ENCODE results near the gene TSC22D3. TPM values are rescaled to one million over a fixed set of nuclear protein-coding genes. Genes with fewer than 3 reads are reported as not detected.

The TSC22D3 gene
- total and polyA plus RNA-seq, 2 donors (not counting 1 experiment from before 2014, with no cell fraction given): 447 to 3,050 TPM

GRCh38 chrX:107686792-107687191 lies 88.8 kb downstream of the TSC22D3 start:
- CTCF ChIA-PET: interaction anchor here (1.5 to 1.8 kb wide), 2 partner anchors 9 to 23 kb away, joined by 4 read pairs; no protein-coding TSS in a partner anchor

GRCh38 chrX:107686026-107686425 lies 89.6 kb downstream of the TSC22D3 start:
- no peaks in the 10 kb centered on the region for H4K20me1 ChIP-seq (ENCODE audit: control insufficient read depth, insufficient read depth, low read length, poor library complexity, severe bottlenecking)

More at GRCh38 chrX:107686792-107687191, 88.8 kb downstream of the TSC22D3 start:
- WGBS (ENCODE audit: insufficient coverage): no CpG with 5 or more reads among the region's 3 CpGs
- no peak overlapping the region for H3K4me3 Mint-ChIP-seq
- no peaks in the 10 kb centered on the region for H3K9me3 ChIP-seq (ENCODE audit: control extremely low read depth in 1 of 3, control insufficient read depth in 2 of 3, insufficient read depth in 1 of 3, low read length in 2 of 3)
- no peak overlapping the region for H3K9ac ChIP-seq (ENCODE audit: low read length)
- intact Hi-C loops (cut with micrococcal nuclease): no loop called here
- no peaks in the 10 kb centered on the region for H3K36me3 ChIP-seq (replicated peaks in 1 of 2; ENCODE audit: control extremely low read depth in 1 of 2, control insufficient read depth in 1 of 2, extremely low read depth in 1 of 2, insufficient read depth in 2 of 2, low read length in 1 of 2)
- H4K20me1 ChIP-seq (ENCODE audit: control insufficient read depth, insufficient read depth, low read length, poor library complexity, severe bottlenecking): no peaks in the 10 kb centered on the region
- no peak overlapping the region for H3K4me2 ChIP-seq (replicated peaks; ENCODE audit: low read depth, low read length, poor library complexity, severe bottlenecking)
- H3K4me1 Mint-ChIP-seq: peaks cover 24% of the 10 kb centered on the region
- POLR2A ChIA-PET: interaction anchor here (1.0 to 1.1 kb wide), 2 partner anchors 12 to 29 kb away, joined by 3 to 4 read pairs; no protein-coding TSS in a partner anchor
- no peak overlapping the region for H2AFZ ChIP-seq (ENCODE audit: insufficient read depth, low read depth, low read length, poor library complexity, severe bottlenecking)
- ATAC-seq (ENCODE audit: low read depth): no peak
- H3K4me1 ChIP-seq (ENCODE audit: control insufficient read depth in 2 of 2, insufficient read depth in 2 of 2, low read length in 2 of 2): peaks cover 9 to 14% of the 10 kb centered on the region in 2 donors
- H3K27me3 ChIP-seq (replicated peaks in 1 of 4; ENCODE audit: control extremely low read depth in 1 of 4, control insufficient read depth in 3 of 4, insufficient read depth in 4 of 4, low read length in 3 of 4): no peaks in the 10 kb centered on the region
- H3K27ac Mint-ChIP-seq: no peak overlapping the region
- H3K27ac ChIP-seq (ENCODE audit: low read length in 2 of 2): no peak overlapping the region
- no peaks in the 10 kb centered on the region for H3K9me3 Mint-ChIP-seq (ENCODE audit: insufficient read depth)
- no peaks in the 10 kb centered on the region for H3K79me2 ChIP-seq (ENCODE audit: control insufficient read depth, insufficient read depth, low read length)
- no peak for TF ChIP-seq CTCF (IDR thresholded peaks at IDR 0.05)
- no peak for TF ChIP-seq EZH2 (IDR thresholded peaks at IDR 0.05; ENCODE audit: borderline replicate concordance, insufficient read depth, low read depth, low read length, poor library complexity, severe bottlenecking)
- DNase-seq: no peak
- H3K27me3 Mint-ChIP-seq: no peaks in the 10 kb centered on the region
- H3K4me3 ChIP-seq (ENCODE audit: control extremely low read depth in 1 of 5, extremely low read depth in 1 of 5, insufficient read depth in 1 of 5, low read depth in 2 of 5, low read length in 4 of 5): no peak overlapping the region

More at GRCh38 chrX:107686026-107686425, 89.6 kb downstream of the TSC22D3 start:
- Histone ChIP-seq H3K9ac (ENCODE audit: low read length) (no peak overlapping the region), H3K4me2 (replicated peaks; ENCODE audit: low read depth, low read length, poor library complexity, severe bottlenecking) (no peak overlapping the region), H3K27me3 (replicated peaks in 1 of 4; ENCODE audit: control extremely low read depth in 1 of 4, control insufficient read depth in 3 of 4, insufficient read depth in 4 of 4, low read length in 3 of 4) (no peaks in the 10 kb centered on the region), H2AFZ (ENCODE audit: insufficient read depth, low read depth, low read length, poor library complexity, severe bottlenecking) (no peak overlapping the region), H3K4me1 (ENCODE audit: control insufficient read depth in 2 of 2, insufficient read depth in 2 of 2, low read length in 2 of 2) (peaks cover 9 to 14% of the 10 kb centered on the region in 2 donors), H3K27ac (ENCODE audit: low read length in 2 of 2) (no peak overlapping the region), H3K4me3 (ENCODE audit: control extremely low read depth in 1 of 5, extremely low read depth in 1 of 5, insufficient read depth in 1 of 5, low read depth in 2 of 5, low read length in 4 of 5) (no peak overlapping the region), H3K9me3 (ENCODE audit: control extremely low read depth in 1 of 3, control insufficient read depth in 2 of 3, insufficient read depth in 1 of 3, low read length in 2 of 3) (no peaks in the 10 kb centered on the region), H3K36me3 (replicated peaks in 1 of 2; ENCODE audit: control extremely low read depth in 1 of 2, control insufficient read depth in 1 of 2, extremely low read depth in 1 of 2, insufficient read depth in 2 of 2, low read length in 1 of 2) (no peaks in the 10 kb centered on the region), H3K79me2 (ENCODE audit: control insufficient read depth, insufficient read depth, low read length) (no peaks in the 10 kb centered on the region)
- Mint-ChIP-seq H3K27me3 (no peaks in the 10 kb centered on the region), H3K9me3 (ENCODE audit: insufficient read depth) (no peaks in the 10 kb centered on the region), H3K4me1 (peaks cover 20% of the 10 kb centered on the region), H3K27ac (no peak overlapping the region), H3K4me3 (no peak overlapping the region)
- POLR2A ChIA-PET: interaction anchor here (1.0 to 1.1 kb wide), 2 partner anchors 11 to 29 kb away, joined by 3 to 4 read pairs; no protein-coding TSS in a partner anchor
- DNase-seq (no peak), ATAC-seq (ENCODE audit: low read depth) (no peak)
- CTCF ChIA-PET: interaction anchor here (1.5 to 1.8 kb wide), 2 partner anchors 9 to 24 kb away, joined by 4 read pairs; no protein-coding TSS in a partner anchor
- no peak for TF ChIP-seq CTCF (IDR thresholded peaks at IDR 0.05)
- TF ChIP-seq EZH2 (IDR thresholded peaks at IDR 0.05; ENCODE audit: borderline replicate concordance, insufficient read depth, low read depth, low read length, poor library complexity, severe bottlenecking): no peak
- 79% methylated on average over 2 of the region's 3 CpGs for WGBS (ENCODE audit: insufficient coverage)
- intact Hi-C loops (cut with micrococcal nuclease): no loop called here
